GM04504 (cell line): ENCODE measurements around the gene DOLK.
"Not testable (repeated sequence)": the region's sequence is repeated elsewhere in the genome, so short reads cannot be mapped to it uniquely, and the experiment has no call there.

Source experiments
- DNase-seq: peaks from one replicate; pipeline ENCODE4 v3.0.0-alpha.2; 2012; ENCODE audit warnings: low read depth

Gene DOLK

DNA sequence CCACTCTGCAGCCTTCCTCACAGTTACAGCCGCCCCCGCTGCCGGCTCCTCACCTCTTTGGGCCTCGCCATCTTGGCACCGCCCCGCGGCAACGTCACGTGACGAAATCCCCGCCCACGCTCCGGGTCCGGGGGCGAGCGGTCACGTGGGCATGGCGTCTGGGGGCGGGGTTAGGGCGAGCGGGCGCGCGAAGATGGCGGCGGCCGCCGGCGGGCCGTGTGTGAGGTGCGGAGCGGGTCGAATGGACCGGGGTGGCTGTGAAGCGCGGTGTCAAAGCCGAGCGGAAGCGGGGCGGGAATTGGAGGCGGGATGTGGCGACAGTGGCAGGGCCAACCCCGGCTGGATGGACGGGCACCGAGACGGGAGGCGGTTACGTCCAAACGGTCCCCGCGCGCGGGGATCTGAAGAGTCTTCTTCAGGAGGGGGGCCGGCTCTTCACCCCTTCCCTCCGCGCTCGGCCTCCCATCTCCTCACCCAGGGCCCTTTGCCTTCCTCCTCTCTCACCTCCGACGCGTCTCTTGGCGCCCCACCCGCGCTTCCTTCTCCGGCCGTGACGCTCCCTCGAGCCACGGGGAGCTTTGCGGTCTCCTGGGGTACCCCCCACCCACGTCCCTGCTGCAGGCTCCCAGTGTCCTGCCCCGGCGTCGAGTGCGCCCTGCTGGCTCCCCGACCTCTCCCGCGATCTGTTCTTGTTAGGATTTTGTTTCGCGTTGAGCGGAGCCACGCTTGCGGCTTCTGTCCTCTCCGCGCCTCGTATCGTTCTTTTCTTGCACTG lies at the start of gene DOLK, which contains the start of gene NUP188:
Gene DOLK, minus strand, starts transcription at position 77 of the 775 bp plus-strand sequence. CDS start 300 bp downstream, outside the sequence.
Gene NUP188, plus strand, starts transcription at position 173 of the 775 bp plus-strand sequence. Its CDS starts 21 bp downstream, at position 194.
- DNase-seq: peak; percentile 83

DNA sequence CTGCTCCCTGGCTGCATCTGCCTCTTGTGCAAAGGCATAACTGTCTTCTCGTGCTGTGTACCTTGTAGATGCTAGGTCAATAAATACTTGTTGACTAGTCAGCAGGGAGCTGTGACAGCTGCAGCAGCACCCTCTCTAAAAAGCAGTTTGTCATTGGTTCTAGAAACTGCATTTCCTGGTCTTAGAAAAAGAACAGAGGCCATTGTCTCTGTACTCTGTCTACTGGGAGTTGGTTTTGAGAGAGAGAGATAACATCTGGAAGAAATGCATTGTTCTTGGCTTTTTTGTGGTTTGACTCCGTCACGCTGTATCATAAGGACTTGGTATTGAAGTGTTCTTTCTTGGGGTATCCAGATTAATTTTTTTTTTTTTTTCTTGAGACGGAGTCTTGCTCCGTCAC lies 48.4 kb upstream of the DOLK start:
- DNase-seq: no peak

DNA sequence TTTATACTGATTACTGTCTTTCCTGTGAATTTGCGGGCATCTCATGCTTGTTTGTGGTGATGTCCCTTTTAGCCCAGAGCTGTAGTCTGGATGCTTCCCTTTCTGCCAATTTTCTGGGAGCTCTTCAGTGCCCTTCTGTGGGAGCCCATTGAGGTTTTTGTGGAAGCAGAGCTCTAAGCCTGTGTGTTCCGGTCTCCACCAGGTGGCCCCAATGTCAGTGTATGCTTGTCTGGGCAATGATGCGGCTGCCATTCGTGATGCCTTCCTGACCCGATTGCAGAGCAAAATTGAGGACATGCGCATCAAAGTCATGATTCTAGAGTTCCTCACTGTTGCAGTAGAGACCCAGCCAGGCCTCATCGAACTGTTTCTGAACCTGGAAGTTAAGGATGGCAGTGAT lies 45.6 kb upstream of the DOLK start:
- no peak for DNase-seq

DNA sequence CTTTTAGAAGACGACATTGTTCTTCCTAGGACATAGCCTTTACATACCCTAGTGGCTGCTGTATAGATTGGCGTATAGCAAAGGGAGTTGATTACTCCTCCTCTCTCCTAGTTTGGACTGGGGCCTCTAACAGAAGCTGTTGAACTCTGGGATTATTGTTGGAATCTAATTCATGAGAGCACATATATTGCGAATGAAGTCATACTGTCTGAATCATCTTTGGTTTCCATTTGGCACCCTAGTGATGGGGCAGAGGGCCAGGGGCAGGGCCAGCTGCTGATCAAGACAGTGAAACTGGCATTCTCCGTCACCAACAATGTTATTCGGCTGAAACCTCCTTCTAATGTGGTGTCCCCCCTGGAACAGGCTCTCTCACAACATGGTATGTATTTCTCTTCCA lies 40.4 kb upstream of the DOLK start:
- peak; percentile 52 for DNase-seq

DNA sequence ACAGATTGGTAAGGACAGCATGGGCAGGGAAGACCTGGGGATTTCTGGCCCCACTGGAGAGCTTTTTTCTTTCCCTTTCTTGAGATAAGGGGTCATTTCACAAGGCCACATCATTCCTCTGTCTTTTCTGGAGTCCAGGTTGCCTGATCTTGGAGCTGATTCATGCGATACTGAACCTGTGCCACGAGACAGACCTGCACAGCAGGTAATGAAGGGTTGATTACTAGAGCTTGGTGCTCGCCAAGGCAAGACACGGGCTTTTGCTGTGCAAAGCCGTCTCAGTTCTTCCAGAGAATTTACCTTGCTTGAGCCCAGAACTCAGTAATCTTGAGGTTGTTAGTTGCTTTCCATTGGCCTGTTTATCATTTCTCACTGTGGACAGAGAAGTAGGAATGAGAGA lies 39.3 kb upstream of the DOLK start:
- DNase-seq: no peak

DNA sequence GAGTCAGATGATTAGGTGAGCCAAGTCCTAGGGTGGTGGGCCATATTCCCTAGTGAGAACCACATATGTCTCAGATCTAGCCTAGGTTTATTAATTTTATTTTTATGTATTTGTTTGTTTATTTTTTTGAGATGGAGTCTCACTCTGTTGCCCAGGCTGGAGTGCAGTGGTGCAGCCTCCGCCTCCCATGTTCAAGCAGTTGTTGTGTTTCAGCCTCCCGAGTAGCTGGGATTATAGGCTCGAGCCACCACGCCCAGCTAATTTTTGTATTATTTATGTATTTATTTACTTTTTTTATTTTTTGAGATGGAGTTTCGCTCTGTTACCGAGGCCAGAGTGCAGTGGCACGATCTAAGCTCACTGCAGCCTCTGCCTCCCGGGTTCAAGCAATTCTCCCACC lies 36.1 kb upstream of the DOLK start:
- no peak for DNase-seq

DNA sequence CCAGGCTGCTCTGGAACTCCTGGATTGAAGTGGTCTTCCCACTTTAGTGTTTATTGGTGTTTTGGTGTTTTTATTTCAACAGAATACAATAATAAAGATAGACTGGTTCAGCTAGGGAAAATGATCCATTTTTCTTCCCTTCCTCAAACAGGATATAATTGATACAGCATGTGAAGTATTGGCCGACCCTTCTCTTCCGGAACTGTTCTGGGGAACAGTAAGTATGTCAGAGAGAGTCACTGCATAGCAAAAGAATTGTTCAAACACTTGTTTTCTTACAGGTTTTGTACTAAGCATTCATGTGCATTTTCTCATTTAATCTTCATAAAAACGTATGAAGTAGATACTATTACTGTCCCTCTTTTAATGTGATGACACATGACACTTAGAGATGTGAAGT lies 31.7 kb upstream of the DOLK start:
- DNase-seq: no peak

DNA sequence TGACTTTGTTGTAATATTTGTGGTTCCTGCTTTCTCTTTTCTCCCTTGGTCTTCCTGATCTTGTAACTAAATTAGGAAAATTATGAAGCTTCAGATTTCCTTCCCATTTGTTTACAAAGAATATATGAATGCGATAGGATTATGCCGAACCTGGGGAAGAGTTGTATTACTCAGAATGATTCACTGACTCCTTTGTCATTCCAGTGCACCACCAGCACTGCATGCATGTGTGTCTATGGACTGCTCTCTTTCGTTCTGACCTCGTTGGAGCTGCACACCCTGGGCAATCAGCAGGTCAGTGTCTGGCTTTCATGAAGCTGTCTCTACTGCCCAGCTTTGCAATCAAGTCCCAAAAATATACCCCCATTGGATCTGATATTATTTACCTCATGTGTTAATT lies 25.6 kb upstream of the DOLK start:
- DNase-seq: peak; percentile 16

DNA sequence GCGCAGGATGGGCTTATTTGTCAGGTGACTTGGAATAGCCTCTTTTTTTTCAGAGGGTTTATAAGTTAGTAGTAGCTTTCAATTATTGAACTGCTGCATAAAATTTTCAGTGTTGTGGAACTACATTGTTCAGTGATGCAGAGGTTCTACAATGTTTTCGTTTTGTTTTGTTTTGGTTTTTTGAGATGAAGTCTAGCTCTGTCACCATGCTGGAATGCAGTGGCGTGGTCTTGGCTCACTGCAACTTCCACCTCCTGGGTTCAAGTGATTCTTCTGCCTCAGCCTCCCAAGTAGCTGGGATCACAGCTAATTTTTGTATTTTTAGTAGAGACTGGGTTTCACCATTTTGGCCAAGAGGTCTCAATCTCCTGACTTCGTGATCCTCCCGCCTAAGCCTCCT lies 22.1 kb upstream of the DOLK start:
- DNase-seq: no peak

DNA sequence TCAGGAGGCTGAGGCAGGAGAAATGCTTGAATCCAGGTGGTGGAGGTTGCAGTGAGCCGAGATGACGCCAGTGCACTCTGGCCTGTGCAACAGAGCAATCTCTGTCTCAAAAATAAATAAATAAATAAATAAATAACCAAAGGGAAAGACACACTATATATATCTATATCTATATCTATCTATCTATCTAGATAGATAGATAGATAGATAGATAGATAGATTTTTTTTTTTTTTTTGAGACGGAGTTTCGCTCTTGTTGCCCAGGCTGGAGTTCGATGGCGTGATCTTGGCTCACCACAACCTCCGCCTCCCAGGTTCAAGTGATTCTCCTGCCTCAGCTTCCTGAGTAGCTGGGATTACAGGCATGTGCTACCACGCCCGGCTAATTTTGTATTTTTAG lies 14.0 kb upstream of the DOLK start:
- not testable (repeated sequence) for DNase-seq

DNA sequence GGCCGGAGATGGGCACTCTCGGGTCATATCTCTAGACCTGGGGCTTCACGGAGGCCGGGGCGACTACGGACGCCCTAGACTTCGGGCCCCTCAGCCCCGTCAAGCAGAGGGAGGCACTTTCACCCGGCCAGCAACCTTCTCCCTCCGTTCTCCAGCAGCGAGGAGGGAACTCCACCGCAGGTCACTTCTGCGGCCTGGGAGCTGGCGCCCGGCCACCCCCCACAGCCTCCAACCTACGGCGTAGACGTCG lies 201 bp downstream of the DOLK start:
- DNase-seq: no peak

DNA sequence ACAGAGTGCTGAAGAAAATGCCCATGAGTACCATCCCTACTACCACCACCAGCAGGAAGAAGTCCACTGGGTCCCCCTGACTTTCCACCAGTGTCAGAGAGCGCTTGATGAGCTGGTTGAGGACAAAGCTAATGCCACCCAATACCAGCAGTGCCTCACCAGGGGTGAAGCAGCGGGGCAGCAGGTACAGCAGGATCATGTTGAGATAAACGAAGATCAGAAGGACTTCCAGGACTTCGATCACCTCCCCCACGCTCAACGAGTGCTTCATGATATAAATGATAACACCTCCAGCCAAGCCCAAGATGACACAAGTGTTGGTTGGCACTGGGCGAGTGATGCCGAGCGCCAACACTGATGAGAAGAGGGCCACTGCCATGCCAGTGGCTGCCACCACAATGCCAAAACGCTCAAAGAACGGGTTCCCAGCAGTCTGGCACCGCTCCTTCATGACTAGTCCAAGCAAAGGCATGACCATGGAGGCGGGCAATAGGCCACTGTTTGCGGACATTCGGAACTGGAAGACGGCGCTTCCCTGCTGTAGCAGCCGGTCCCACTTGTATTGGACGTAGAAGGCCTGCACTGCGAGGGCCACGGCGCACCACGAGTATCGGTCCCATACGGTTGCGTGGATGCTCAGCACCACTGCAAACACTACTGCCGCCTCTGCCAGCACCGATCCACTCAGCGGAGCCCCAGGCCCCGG lies 679 bp downstream of the DOLK start:
- DNase-seq: peak; percentile 3

DNA sequence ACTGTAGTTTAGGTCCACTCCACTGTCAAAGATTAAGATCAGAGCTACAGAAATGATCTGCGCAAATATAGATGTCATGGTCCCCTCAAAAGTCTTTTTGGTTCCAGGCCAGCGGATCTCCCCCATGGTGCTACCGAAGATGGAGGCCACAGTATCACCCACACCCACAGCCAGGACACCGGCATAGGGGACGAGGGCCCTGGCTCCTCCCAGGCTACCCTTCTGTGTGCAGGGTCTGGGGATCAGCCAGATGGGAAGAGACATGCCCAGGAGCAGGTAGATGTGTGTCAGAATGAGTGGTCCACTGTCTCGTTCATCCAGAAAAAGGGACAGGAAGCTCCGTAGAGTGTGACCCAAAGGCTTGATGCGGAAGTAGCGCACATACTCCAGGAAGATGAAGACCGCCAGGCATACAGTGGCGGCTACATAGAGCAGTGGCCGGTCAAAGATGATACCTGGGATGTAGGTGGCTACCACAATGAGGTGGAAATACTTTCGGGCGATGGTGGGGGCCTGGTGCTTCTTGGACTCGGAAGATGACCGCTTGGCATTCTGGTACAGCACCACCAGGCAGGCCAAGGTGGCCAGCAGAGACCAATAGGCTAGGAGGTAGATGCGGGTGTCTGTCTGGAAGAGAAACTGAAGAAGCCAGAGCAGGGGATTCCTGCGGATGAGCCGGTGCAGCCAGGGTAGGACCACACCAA lies 1.5 kb downstream of the DOLK start:
- no peak for DNase-seq

DNA sequence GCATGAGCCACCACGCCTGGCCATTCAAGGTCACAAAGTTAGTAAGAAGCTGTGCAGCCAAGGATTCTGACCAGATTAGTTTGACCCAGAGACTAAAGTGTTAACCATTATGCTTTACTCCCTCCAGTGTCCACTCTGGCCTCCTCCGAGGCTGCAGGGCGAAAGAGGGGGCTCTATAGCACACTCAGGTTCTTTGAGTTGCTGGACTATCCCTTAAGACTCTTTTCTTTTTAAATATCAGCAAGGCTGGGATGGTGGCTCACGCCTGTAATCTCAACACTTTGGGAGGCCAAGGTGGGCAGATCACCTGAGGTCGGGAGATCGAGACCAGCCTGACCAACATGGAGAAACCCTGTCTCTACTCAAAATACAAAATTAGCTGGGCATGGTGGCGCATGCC lies 2.4 kb downstream of the DOLK start:
- not testable (repeated sequence) for DNase-seq

DNA sequence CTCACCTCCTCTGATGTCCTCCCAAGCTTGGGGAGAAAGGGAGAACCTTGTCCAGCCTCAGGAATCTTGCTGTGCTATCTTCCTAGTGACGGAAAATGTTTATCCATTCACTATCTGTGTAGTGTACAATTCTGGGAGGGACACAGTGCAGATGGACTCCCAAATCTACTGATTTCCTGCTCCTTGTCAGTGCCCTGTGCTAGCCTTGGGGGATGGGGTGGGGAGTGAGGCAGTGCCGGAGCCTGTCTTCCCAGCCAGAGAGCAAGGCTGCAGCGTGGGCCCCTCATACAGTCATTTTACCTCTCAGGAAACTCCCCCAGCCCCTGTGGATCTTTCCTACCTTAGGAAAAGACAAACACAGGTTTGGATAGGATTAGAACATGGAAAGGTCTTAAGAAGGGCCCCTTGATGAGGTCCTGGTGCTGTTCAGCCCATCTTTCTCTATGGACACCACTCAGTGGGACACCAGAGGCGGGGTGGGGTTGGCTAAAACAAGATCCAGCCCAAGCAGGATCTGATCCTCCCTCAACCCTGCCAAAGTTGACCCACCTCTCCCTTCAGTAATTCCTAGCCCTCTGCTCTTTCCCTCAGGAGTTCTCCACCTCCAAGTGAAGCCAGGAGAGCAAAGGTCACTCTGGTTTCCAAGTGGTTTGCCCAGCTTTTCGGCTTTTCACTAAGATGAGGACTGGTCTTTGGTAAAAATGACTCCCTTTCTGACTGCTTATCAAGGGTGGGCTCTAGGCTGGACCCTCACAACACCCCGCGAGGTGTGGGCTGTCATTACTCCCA lies 3.4 kb downstream of the DOLK start:
- no peak for DNase-seq

DNA sequence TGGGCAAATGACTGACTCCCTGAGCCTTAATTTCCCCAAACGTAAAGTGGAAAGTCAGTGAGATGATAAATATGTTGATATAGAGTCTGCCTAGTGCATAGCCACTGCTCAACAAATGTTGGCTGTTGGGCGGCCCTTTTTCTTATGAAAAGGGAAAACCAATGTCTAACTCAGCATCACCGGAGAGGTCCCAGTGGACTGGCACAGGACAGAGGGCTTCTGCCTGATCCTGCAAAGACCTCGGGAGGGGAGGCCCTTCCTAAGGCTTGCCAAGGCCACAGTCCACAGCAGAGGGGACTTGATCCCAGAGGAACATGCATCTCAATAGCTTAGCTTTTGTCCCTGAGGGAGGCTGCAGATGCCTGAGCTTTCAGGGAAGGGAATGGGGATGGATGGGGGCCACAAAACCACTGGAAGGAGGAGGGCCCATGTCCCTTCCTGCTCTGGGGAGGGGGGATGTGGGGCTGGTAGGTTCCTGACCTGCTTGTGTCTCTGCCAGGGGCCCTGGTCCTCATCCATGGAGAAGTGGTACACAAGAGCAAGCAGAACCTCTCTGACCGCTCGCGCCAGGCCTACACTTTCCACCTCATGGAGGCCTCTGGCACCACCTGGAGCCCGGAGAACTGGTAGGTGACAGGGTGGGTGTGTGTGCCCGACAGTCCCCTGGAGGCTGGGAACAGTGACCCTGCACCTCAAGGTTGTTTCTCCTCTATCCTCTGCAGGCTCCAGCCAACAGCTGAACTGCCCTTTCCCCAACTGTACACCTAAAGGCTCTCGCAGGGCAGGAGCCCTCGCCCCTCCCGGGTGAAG lies 6.3 kb downstream of the DOLK start:
- DNase-seq: no peak

DNA sequence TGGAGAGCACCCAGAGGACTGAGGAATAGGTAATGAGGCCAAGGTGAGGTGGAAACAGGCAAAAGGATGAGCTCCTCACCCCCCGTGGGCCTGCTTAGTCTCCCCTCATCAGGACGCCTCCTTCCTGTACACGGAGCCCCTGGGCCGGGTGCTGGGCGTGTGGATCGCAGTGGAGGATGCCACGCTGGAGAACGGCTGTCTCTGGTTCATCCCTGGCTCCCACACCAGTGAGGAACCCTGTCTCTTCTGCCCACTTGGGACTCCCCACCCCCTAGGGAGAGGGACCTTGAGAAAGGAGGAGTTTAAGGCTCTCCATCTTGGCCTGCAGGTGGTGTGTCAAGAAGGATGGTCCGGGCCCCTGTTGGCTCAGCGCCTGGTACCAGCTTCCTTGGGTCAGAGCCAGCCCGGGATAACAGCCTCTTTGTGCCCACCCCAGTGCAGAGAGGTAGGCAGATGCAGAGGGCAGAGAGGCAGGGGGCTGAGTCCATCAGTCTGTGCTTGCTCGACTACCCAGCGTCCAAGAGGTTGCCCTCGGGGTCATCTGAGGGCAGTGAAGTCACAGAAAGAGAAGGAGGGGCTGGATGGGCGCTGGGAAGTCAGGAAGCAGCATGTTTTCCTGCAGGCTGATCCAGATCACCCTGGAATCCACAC lies 7.0 kb downstream of the DOLK start:
- DNase-seq: no peak

DNA sequence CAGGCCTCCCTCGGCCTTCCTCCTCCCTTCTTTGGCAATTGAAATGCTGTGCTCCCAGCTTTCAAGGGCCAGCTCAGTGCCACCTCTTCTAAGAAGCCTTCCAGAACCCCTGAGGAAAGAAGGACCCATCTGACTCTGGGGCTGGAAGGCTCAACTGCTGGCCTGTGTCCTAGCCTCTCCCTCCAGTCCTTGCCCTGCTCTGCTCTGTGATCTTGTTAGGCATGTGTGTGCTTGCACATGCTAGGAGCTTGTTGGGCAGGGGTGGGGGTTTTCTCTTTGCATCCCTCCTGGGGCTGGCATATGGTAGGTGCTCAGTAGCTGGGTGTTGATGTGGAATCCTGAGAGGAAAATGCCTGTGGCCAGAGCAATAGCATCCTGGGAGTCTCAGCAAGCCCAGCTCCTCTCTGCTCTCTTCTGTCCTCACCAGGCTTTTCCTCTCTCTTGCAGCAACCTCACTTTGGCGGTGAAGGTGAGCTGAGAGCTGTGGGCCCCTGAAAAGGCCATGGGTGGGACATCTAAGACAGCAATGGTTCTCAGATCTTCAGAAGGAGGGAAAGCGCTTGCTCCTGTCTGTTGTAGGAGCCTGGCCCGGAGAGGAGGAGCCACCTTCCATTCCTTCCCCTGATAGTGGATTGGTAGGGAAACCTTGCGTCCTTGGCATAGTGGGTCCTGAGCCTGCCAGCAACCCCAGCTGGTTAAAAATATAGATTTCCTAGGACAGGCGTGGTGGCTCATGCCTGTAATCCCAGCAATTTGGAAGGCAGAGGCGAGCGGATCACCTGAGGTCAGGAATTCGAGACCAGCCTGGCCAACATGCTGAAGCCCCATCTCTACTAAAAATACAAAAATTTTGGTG lies 9.9 kb downstream of the DOLK start:
- DNase-seq: no peak

DNA sequence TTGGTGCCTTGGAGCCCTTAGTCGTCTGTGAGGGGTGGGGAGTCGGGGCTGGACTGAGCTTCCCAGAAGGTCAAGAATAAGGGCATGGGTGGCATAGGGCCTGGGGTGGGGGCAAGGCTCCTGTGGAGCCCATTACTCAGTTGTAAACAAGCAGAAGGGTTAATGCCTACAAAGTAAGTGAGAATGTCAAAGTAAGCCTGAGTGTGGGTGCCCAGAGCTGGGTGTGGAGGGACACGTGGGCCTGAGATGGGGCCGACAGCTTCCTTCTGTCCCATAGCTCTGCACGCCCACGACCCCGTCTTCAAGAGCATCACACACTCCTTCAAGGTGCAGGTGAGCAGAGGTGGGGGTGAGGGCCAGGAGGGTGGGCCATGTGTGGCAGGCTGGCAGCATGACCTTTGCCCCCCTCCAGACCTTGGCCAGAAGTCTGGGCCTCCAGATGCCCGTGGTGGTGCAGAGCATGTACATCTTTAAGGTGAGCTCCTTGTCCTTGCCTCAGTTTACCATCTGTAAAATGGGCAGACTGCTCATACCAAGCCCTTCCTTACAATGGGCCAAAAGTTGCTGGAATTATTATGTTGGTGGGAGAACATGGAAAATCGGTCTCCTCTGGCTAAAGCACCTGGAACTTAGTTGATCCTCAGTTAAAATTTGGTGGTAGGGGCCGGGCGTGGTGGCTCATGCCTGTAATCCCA lies 11.1 kb downstream of the DOLK start:
- DNase-seq: no peak
